Stimulated activated CD4-positive, alpha-beta T cell treated with anti-CD3 and anti-CD28 coated beads, Interleukin-2, amount 100 ng/mL, for 4 hours (primary cell): ENCODE data around the gene LCP2.

Source experiments
- DNase-seq: peaks from one replicate; pipeline ENCODE4 v3.0.0-alpha.2; 2020; ENCODE audit warnings: low read depth

The LCP2 gene

DNA sequence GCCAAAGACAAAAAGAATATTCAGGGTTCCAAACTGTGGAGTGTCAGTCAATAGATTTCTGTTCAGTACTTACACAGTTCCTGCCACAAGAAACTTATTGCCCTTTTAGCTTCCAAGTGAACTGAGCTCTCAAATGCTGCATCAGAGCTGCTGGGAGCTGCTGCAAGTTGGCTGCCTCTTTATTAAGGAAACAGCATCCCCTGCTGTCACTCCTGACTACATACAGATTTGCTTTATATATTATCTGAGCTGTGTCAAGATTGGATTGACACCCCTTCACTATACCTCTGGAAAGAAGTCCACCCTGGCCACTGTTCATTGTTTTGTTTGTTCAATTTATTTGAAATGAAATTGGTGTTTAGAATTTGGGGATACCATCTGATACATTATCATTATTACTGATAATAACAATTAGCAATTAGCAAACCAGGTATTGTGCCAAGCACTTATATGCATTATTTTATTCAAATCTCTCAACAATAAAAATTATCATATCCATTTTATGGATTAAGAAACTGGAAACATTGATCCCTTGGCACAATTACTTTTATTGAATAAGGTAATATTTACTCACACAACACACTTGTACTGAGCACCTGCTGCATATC, 81.2 kb downstream of the LCP2 start:
- DNase-seq = no peak

DNA sequence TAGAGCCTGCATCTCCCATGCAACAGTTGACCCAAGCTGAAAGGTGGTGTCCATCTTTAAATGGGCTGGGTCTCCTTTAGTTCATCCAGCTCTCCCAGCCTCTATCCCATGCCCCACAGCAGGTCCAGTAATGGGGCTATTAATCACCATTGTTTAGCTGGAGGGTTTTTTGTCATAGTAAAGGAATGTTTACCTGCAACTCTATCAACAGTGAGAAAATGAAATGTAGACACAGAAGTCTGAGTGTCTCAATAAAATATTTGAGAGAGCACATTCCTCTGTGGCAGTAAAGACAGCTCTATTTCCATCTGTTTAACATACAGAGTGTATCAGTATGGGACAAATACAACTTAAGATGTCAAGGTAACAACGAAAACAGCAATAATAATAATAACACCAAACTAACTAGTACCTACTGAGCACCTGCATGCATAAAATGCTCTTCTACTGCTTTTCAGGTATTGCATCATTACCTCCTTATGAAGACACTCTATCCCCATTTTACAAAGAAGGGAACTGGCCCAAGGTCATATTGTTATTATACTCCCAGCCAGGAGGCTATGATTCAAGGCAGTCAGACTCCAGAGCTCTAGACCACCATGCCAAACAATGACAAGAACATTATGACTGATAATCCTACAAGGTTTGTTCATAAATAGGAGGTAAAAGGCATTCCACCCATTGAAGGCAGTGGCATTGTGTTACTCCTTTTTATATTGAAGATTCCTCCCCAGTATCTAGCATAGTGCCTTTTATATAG, 85.8 kb downstream of the LCP2 start:
- no peak for DNase-seq

- no peak for DNase-seq
Observed at GRCh38 chr5:170206958-170207357, 90.6 kb downstream of the LCP2 start.

DNA sequence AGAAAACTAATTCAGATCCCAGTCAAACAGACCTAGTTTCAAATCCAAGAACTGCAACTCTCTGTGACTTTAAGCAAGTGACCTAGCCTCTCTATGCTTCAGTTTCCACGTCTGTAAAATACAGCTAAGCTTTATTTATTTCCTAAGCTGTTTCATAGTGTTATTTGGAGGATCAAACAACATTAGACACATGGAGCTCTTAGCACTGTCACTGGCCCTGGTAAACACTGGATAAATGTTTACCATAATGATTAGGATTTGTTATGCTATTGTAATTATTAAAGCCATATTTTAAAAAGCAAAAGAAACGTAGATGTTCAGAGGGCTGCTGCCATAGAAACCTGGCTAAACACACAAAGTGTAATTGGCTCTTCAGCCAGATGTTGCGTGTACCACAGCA, 91.4 kb downstream of the LCP2 start:
- no peak for DNase-seq

DNA sequence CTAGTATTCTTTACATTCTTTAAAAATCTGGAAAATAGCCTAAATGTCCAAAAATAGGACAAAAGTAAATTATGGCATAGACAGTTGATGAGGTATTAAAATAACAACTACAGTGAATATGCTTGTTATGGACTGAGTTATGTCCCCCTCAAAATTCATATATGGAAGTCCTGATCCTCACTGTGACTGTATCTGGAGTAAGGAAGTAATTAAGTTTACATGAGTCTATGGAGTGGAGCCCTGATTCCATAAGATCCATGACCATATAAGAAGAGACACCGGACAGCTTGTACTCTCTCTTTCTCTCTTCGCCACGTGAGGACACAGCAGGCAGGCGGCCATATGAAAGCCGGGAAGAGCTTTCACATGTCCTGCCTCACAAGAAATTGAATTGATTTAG, 93.4 kb downstream of the LCP2 start:
- no peak for DNase-seq

- no peak for DNase-seq
Observed at GRCh38 chr5:170202117-170202516, 95.5 kb downstream of the LCP2 start.

DNA sequence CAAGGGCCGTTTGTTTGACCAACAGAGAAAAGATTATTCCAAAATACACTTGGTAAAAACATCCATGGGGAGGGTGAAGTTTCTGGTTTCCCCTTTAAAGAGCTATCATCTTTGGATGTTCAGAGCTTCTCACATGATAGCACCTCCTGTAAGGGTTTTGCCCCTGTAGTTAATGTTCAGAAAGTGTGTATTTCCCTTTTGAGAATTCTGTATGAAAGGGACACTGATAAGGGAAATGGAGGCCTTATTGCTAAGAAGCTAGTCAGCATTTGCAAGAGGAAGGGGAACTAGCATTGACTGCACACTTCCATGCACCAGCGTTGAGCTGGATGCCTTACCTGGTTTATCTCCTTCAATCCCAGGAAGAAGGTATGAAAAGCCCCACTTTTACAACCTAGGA, 96.3 kb downstream of the LCP2 start:
- DNase-seq = no peak

DNA sequence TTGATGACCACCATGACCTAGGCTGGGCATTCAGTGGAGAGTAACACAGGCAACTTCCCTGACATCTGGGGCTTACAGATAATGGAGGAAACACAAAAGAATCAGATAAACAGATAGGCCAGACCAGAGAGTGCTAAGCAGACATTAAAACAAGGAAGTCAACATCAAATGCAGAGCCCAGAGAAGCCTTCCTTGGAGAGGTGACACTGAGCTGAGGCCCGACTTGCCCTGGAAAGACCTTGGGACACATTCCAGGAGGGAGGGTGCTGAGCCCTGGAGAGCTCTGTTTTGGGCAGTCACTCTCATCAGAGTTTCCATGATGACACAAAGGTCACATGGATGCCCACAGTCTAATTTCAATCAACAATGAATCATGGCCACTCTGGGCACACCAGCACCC, 96.7 kb downstream of the LCP2 start:
- DNase-seq = no peak
